OCI-LY1 (cell line): ENCODE results near the gene FAT1.

ENCODE experiments used
- H2AFZ ChIP-seq: fragments of 200-600 bp; sonication (generic), shearing (Covaris generic); 2 replicates; pipeline ENCODE4 v1.6.0; 2014; ENCODE audit warnings: antibody characterized with exemption, mild to moderate bottlenecking, low read length
- H3F3A ChIP-seq: fragments of 200-600 bp; sonication (generic), shearing (Covaris generic); 2 replicates; pipeline ENCODE4 v1.6.0; 2014; ENCODE audit warnings: mild to moderate bottlenecking, antibody characterized with exemption, low read length, moderate library complexity; ENCODE audit not compliant: insufficient read depth
- H3K27ac ChIP-seq: fragments of 200-600 bp; sonication (generic); 2 replicates; pipeline ENCODE4 v1.5.1; 2014; ENCODE audit warnings: low read length, mixed run types, mild to moderate bottlenecking, low read depth; ENCODE audit not compliant: poor library complexity, severe bottlenecking
- H3K27me3 ChIP-seq: fragments of 200-600 bp; sonication (generic); 2 replicates; pipeline ENCODE4 v1.6.0; 2014; ENCODE audit warnings: antibody characterized with exemption, mild to moderate bottlenecking, low read length, moderate library complexity; ENCODE audit not compliant: insufficient read depth
- H3K36me3 ChIP-seq: fragments of 200-600 bp; sonication (generic); 2 replicates; pipeline ENCODE4 v1.6.1; 2014; ENCODE audit warnings: mild to moderate bottlenecking, antibody characterized with exemption, low read length, moderate library complexity, mixed read lengths; ENCODE audit not compliant: insufficient read depth
- H3K4me1 ChIP-seq: fragments of 200-600 bp; sonication (generic); 2 replicates; pipeline ENCODE4 v1.5.1; 2014; ENCODE audit warnings: mild to moderate bottlenecking, low read length, moderate library complexity; ENCODE audit not compliant: insufficient read depth, severe bottlenecking
- H3K4me2 ChIP-seq: fragments of 200-600 bp; sonication (generic), shearing (Covaris generic); 2 replicates; pipeline ENCODE4 v1.6.1; 2014; ENCODE audit warnings: low read length
- H3K4me3 ChIP-seq: fragments of 200-600 bp; sonication (generic); 2 replicates; pipeline ENCODE4 v1.5.1; 2014; ENCODE audit warnings: low read length, low read depth, mild to moderate bottlenecking, mixed read lengths; ENCODE audit not compliant: poor library complexity, severe bottlenecking
- H3K79me2 ChIP-seq: fragments of 200-600 bp; shearing (Covaris generic); 2 replicates; pipeline ENCODE4 v1.6.1; 2016; ENCODE audit warnings: mixed run types, low read length, mixed read lengths; ENCODE audit not compliant: insufficient read depth
- H3K9ac ChIP-seq: fragments of 200-600 bp; sonication (generic), shearing (Covaris generic); 2 replicates; pipeline ENCODE4 v1.6.1; 2014; ENCODE audit warnings: mild to moderate bottlenecking, low read length, mixed read lengths
- H3K9me2 ChIP-seq: fragments of 200-600 bp; sonication (generic), shearing (Covaris generic); 2 replicates; pipeline ENCODE4 v1.6.1; 2014; ENCODE audit warnings: low read depth, mild to moderate bottlenecking, low read length, mixed read lengths
- H3K9me3 ChIP-seq: fragments of 200-600 bp; shearing (Covaris generic); 2 replicates; pipeline ENCODE4 v1.6.1; 2014; ENCODE audit warnings: low read length, mixed read lengths
- H4K20me1 ChIP-seq: fragments of 200-600 bp; sonication (generic), shearing (Covaris generic); 2 replicates; pipeline ENCODE4 v1.6.0; 2016; ENCODE audit warnings: mild to moderate bottlenecking, low read length; ENCODE audit not compliant: insufficient read depth
- CTCF ChIP-seq: fragments of 200-600 bp; sonication (generic), shearing (Covaris generic); IDR thresholded peaks from 2 replicates; pipeline ENCODE4 v1.5.1; 2017; ENCODE audit warnings: mild to moderate bottlenecking, antibody characterized with exemption, low read length, moderate library complexity, mixed read lengths
- EZH2 ChIP-seq: fragments of 200-600 bp; sonication (generic), shearing (Covaris generic); IDR thresholded peaks from 2 replicates; pipeline ENCODE4 v1.8.0; 2017; ENCODE audit warnings: borderline replicate concordance, mixed run types, mild to moderate bottlenecking, antibody characterized with exemption, low read length, moderate library complexity, mixed read lengths

FAT1 gene

GRCh38 chr4:186691396-186691795, 32.3 kb downstream of the FAT1 start:
- Histone ChIP-seq H3K9me2 (no peaks in the 10 kb centered on the region), H3F3A (no peaks in the 10 kb centered on the region), H3K36me3 (no peaks in the 10 kb centered on the region), H3K9me3 (no peaks in the 10 kb centered on the region), H2AFZ (no peak overlapping the region), H3K4me2 (no peak overlapping the region), H3K4me3 (no peak overlapping the region), H3K27me3 (no peaks in the 10 kb centered on the region), H3K79me2 (no peaks in the 10 kb centered on the region), H3K9ac (no peak overlapping the region), H3K4me1 (peaks cover 26% of the 10 kb centered on the region), H3K27ac (no peak overlapping the region), H4K20me1 (no peaks in the 10 kb centered on the region)
- TF ChIP-seq CTCF (no peak), EZH2 (no peak)

- Histone ChIP-seq H2AFZ (peak overlapping the region; percentile 21; the same call in 1 of the 2 replicates), H3K36me3 (no peaks in the 10 kb centered on the region), H3F3A (no peaks in the 10 kb centered on the region), H3K9me2 (no peaks in the 10 kb centered on the region), H3K4me1 (peaks cover 26% of the 10 kb centered on the region), H3K9ac (no peak overlapping the region), H4K20me1 (no peaks in the 10 kb centered on the region), H3K4me3 (no peak overlapping the region), H3K27me3 (no peaks in the 10 kb centered on the region), H3K9me3 (no peaks in the 10 kb centered on the region), H3K79me2 (no peaks in the 10 kb centered on the region), H3K4me2 (no peak overlapping the region), H3K27ac (no peak overlapping the region)
- TF ChIP-seq CTCF (no peak), EZH2 (no peak)
Observed at GRCh38 chr4:186689476-186689875, 34.2 kb downstream of the FAT1 start.

GRCh38 chr4:186688150-186688943, 35.3 kb downstream of the FAT1 start:
- no peaks in the 10 kb centered on the region for H3K27me3 ChIP-seq
- H3F3A ChIP-seq, result no peaks in the 10 kb centered on the region
- H3K9me2 ChIP-seq, result no peaks in the 10 kb centered on the region
- no peak overlapping the region for H3K27ac ChIP-seq
- H3K4me2 ChIP-seq, result no peak overlapping the region
- TF ChIP-seq EZH2 (no peak), CTCF (no peak)
- no peak overlapping the region for H3K9ac ChIP-seq
- H3K79me2 ChIP-seq, result no peaks in the 10 kb centered on the region
- no peaks in the 10 kb centered on the region for H3K36me3 ChIP-seq
- H2AFZ ChIP-seq, result no peak overlapping the region
- H3K9me3 ChIP-seq, result no peaks in the 10 kb centered on the region
- no peak overlapping the region for H3K4me3 ChIP-seq
- H4K20me1 ChIP-seq, result no peaks in the 10 kb centered on the region
- H3K4me1 ChIP-seq, result peaks cover 26% of the 10 kb centered on the region
